DND-41 (cell line): ENCODE measurements around the gene PNPLA4.
A peak's percentile ranks its signal among the peaks of the same experiment; 100 is the strongest.

ENCODE experiments used
- EZH2 ChIP-seq: IDR thresholded peaks from 3 replicates; pipeline ENCODE4 v1.6.1; 2012; ENCODE audit warnings: borderline replicate concordance, low read depth, mild to moderate bottlenecking, moderate library complexity, low read length, inconsistent platforms; ENCODE audit not compliant: severe bottlenecking
- TF ChIP-seq, protein P1 (sequence below): IDR thresholded peaks from 2 replicates; pipeline ENCODE4 v1.5.1; 2012; ENCODE audit warnings: borderline replicate concordance, low read length, moderate library complexity, mild to moderate bottlenecking; ENCODE audit not compliant: poor library complexity, severe bottlenecking; ENCODE audit errors: extremely low read depth

DNA sequence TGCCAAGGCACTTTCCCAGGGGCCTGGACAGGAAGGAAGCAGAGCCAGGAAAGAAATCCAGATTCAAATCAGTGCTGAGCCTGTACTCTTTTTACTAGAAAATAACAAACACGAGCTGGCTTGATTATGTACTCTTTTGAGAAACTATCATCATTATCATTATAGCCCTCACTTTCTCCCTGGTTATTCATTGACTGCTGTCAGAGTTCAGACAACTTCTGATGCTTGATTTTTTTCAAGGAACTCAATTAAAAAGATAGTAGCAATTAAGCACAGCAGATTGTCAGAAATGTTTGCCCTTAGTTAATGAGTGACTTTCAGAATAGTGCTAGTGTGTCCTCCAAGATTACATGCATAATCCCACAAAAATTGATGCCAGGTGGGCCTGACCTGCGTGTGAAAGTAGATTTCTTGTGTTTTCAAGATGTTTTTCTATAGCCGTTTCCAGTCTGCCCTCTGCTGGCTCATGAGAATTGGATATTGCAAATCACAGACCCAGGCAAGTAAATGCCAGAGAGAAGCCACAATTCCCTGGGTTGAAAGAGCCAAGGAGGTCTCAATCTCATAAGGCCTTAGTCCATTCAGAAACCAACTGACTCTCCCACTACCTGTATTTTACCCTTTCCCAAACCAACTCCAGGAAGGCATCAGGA, 14.3 kb upstream of the PNPLA4 start:
- TF ChIP-seq, protein P1, sequence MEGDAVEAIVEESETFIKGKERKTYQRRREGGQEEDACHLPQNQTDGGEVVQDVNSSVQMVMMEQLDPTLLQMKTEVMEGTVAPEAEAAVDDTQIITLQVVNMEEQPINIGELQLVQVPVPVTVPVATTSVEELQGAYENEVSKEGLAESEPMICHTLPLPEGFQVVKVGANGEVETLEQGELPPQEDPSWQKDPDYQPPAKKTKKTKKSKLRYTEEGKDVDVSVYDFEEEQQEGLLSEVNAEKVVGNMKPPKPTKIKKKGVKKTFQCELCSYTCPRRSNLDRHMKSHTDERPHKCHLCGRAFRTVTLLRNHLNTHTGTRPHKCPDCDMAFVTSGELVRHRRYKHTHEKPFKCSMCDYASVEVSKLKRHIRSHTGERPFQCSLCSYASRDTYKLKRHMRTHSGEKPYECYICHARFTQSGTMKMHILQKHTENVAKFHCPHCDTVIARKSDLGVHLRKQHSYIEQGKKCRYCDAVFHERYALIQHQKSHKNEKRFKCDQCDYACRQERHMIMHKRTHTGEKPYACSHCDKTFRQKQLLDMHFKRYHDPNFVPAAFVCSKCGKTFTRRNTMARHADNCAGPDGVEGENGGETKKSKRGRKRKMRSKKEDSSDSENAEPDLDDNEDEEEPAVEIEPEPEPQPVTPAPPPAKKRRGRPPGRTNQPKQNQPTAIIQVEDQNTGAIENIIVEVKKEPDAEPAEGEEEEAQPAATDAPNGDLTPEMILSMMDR: peak; percentile 63
- no peak for TF ChIP-seq EZH2
